Spleen (tissue), 13 donors: ENCODE measurements around the gene TAB2. TPM values are rescaled to one million over a fixed set of nuclear protein-coding genes. Genes with fewer than 3 reads are reported as not detected.

Source experiments
- DNase-seq: peaks from one replicate; pipeline ENCODE4 v3.0.0-alpha.2; 2020
- H3K27ac ChIP-seq, 8 donors: fragments of 200-600 bp; sonication (generic) in 7 of 8; 1 replicate in 4 of 8; 2 replicates in 4 of 8; pipeline versions ENCODE4 v1.5.0 to v1.8.0; 2016 to 2021; ENCODE audit warnings: inconsistent platforms in 4 of 8, mild to moderate bottlenecking in 4 of 8, moderate library complexity in 1 of 8
- H3K27me3 ChIP-seq, 7 donors: fragments of 200-600 bp; sonication (generic) in 6 of 7; replicated peaks in 1 of 7; 1 replicate in 4 of 7; 2 replicates in 3 of 7; pipeline versions ENCODE4 v1.5.0 to v1.8.0; 2016 to 2021; ENCODE audit warnings: inconsistent platforms in 3 of 7, mild to moderate bottlenecking in 1 of 7
- H3K36me3 ChIP-seq, 6 donors: fragments of 200-600 bp; sonication (generic) in 5 of 6; 1 replicate in 4 of 6; 2 replicates in 2 of 6; pipeline versions ENCODE4 v1.5.0 to v1.8.0; 2016 to 2021; ENCODE audit warnings: inconsistent platforms in 2 of 6
- H3K4me1 ChIP-seq, 6 donors: fragments of 200-600 bp; sonication (generic) in 5 of 6; 1 replicate in 3 of 6; 2 replicates in 3 of 6; pipeline versions ENCODE4 v1.5.0 to v1.8.0; 2016 to 2021; ENCODE audit warnings: inconsistent platforms in 3 of 6
- H3K4me3 ChIP-seq, 8 donors: fragments of 200-600 bp; sonication (generic) in 7 of 8; 1 replicate in 4 of 8; 2 replicates in 4 of 8; pipeline versions ENCODE4 v1.5.0 to v1.8.0; 2016 to 2021; ENCODE audit warnings: inconsistent platforms in 4 of 8, mild to moderate bottlenecking in 4 of 8, moderate library complexity in 2 of 8
- H3K9me3 ChIP-seq, 8 donors: fragments of 200-600 bp; sonication (generic) in 7 of 8; 1 replicate in 4 of 8; 2 replicates in 4 of 8; pipeline versions ENCODE4 v1.5.0 to v1.8.0; 2016 to 2021; ENCODE audit warnings: inconsistent platforms in 4 of 8
- POLR2A ChIP-seq, 3 donors: fragments of 450-650 bp; IDR thresholded peaks; one replicate each; pipeline ENCODE4 v1.5.1; 2017; ENCODE audit warnings: antibody characterized with exemption in 3 of 3, mild to moderate bottlenecking in 1 of 3
- POLR2AphosphoS5 ChIP-seq, 3 donors: sonication (generic); formaldehyde crosslinking; IDR thresholded peaks; one replicate each; pipeline ENCODE4 v1.5.1; 2017; ENCODE audit warnings: antibody characterized with exemption in 3 of 3
- WGBS, 5 donors: extraction: QIAGEN DNeasy Blood & Tissue Kit in 3 of 5; methylation state at CpG; one replicate each; pipeline versions ENCODE4 v1.1.5 to v1.1.7; 2013 to 2018; 5-methylcytosine and 5-hydroxymethylcytosine counted together
- intact Hi-C: fragments of 100-400 bp; cut with DNase I; formaldehyde crosslinking; loops from one replicate; pipeline ENCODE4 v1.15.0; 2023; ENCODE audit warnings: low total_unique reads
- long read RNA-seq, 2 donors: transcript quantifications; one replicate each; lab custom pipeline, GENCODE V29; 2026
- polyA plus RNA-seq, 3 donors: library from polyadenylated mRNA; stranded (reverse); fragments of 200-250 nt; gene quantifications; one replicate each; pipeline ENCODE4 v1.2.1, GENCODE V29; 2013
- total RNA-seq, 7 donors: library from RNA; depleted of rRNA in 3 of 7; stranded (reverse); fragments of >200 nt in 3 of 7; fragmentation: NEBNext Ultra II Directional in 4 of 7; extraction: Animal tissue kit (Norgen Biotek cat#: 25700) in 4 of 7; gene quantifications; one replicate each; pipeline versions ENCODE4 v1.1.0 to v1.2.1, GENCODE V29; 2016 to 2021
- TF ChIP-seq, protein P1 (sequence below), 11 experiments: fragments of 200-600 bp in 7 of 11; fragments of 450-650 bp in 4 of 11; sonication (generic) in 4 of 11; IDR thresholded peaks in 8 of 11; conservative IDR thresholded peaks in 3 of 11; 1 replicate in 7 of 11; 2 replicates in 4 of 11; pipeline versions ENCODE4 v1.4.0 to v1.8.0; 2016 to 2021; ENCODE audit warnings: antibody characterized with exemption in 11 of 11, inconsistent platforms in 4 of 11, mild to moderate bottlenecking in 1 of 11
- donor health status: healthy with polysubstance abuse.
- donor health status: DM: no; HTN: no; CAD: no; lungs with moderate emphysema.
- donor health status: DM: no; HTN: no; CAD: no.
- donor health status: Bipolar disorder and iron deficiency.
- donor health status: healthy.
- donor health status: DM: no; HTN: no; CAD: no.
- donor health status: DM: yes; HTN: yes; CAD: no.

Gene TAB2, protein sequence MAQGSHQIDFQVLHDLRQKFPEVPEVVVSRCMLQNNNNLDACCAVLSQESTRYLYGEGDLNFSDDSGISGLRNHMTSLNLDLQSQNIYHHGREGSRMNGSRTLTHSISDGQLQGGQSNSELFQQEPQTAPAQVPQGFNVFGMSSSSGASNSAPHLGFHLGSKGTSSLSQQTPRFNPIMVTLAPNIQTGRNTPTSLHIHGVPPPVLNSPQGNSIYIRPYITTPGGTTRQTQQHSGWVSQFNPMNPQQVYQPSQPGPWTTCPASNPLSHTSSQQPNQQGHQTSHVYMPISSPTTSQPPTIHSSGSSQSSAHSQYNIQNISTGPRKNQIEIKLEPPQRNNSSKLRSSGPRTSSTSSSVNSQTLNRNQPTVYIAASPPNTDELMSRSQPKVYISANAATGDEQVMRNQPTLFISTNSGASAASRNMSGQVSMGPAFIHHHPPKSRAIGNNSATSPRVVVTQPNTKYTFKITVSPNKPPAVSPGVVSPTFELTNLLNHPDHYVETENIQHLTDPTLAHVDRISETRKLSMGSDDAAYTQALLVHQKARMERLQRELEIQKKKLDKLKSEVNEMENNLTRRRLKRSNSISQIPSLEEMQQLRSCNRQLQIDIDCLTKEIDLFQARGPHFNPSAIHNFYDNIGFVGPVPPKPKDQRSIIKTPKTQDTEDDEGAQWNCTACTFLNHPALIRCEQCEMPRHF
- 10 to 100 TPM; 62.4 to 84.1 (median 73.0) TPM for total RNA-seq
- 10 to 100 TPM; 15.4 to 21.5 (median 16.4) TPM for polyA plus RNA-seq
- long read RNA-seq, donor 1, full-length matches to known transcripts, result 4 of 27 reads
- long read RNA-seq, donor 1, partial matches to known transcripts, result 23 of 27 reads
- long read RNA-seq, donor 1, other reads (novel, unspliced or antisense), result 0 of 27 reads
- long read RNA-seq, donor 2, full-length matches to known transcripts, result 6 of 46 reads
- long read RNA-seq, donor 2, partial matches to known transcripts, result 40 of 46 reads
- long read RNA-seq, donor 2, other reads (novel, unspliced or antisense), result 0 of 46 reads

DNA sequence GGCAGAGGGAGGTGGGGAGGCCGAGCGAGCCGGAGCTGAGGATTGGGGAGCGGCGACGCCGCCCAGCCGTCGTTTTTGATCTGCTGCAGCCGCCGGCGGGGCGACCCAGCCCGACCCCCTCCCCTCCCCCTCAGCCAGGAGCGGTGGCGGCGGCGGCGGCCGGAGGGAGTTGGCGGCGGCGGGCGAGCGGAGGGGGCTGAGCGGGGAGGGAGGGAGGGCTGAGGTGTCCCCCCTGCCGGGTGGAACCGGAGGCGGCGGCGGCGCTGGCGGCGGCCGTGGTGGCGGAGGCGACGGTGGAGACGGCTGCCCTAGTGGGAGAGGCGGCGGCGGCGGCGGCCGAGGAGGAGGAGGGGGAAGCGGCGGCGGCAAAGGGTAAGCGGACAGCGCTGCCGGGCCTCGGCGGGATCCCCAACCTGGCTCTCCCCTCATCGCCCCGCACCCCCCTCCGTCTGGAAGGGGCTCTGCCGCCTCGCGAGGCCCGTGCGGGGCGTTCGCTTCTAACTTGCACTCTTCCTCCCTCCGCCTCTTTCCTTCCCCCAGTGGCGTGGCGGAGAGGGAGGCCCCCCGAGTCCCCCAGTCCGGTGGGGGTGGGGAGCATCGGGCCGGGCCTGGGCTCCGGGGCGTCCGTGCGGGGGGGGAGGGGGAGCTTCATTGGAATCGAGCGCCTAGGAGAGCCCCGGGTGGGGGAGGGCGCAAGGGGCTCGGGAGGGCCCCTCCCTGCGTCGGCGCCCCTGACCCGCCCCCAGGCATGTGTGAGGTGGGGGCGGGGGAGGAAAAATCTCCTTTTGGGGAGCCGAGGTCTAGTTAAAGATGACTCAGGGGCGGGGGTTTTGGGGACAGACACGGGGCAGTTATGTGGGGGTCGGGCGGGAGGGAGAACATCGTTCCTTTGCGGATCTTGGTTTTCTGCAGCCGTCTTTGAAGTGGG is at the start of gene TAB2:
Gene TAB2 (plus strand): TSS at position 69 of the 928 bp plus-strand sequence. CDS start 52,286 bp downstream, outside the sequence.
- intact Hi-C loops, result no loop called here
- WGBS, 5 donors, result 1% methylated on average over 41 to 90 of the region's 92 CpGs
- Histone ChIP-seq H3K36me3 (no peaks in the 10 kb centered on the region), H3K27ac (peak within 1 kb of the TSS; percentile 97 to 99 (median 98)), H3K4me1 (peaks cover 31 to 61% (median 52%) of the 10 kb centered on the region in 6 donors), H3K9me3 (no peaks in the 10 kb centered on the region), H3K27me3 (no peaks in the 10 kb centered on the region), H3K4me3 (peak within 1 kb of the TSS; percentile 78 to 85 (median 80))
- DNase-seq, result peak; percentile 92
- TF ChIP-seq POLR2AphosphoS5 (IDR thresholded peaks at IDR 0.05) (peak in 2 of 3 donors; percentile 51 to 63), POLR2A (IDR thresholded peaks at IDR 0.05) (no peak)
- TF ChIP-seq, protein P1, sequence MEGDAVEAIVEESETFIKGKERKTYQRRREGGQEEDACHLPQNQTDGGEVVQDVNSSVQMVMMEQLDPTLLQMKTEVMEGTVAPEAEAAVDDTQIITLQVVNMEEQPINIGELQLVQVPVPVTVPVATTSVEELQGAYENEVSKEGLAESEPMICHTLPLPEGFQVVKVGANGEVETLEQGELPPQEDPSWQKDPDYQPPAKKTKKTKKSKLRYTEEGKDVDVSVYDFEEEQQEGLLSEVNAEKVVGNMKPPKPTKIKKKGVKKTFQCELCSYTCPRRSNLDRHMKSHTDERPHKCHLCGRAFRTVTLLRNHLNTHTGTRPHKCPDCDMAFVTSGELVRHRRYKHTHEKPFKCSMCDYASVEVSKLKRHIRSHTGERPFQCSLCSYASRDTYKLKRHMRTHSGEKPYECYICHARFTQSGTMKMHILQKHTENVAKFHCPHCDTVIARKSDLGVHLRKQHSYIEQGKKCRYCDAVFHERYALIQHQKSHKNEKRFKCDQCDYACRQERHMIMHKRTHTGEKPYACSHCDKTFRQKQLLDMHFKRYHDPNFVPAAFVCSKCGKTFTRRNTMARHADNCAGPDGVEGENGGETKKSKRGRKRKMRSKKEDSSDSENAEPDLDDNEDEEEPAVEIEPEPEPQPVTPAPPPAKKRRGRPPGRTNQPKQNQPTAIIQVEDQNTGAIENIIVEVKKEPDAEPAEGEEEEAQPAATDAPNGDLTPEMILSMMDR (IDR thresholded peaks at IDR 0.05 in 8 of 11, conservative IDR thresholded peaks at IDR 0.05 in 3 of 11), result no peak

DNA sequence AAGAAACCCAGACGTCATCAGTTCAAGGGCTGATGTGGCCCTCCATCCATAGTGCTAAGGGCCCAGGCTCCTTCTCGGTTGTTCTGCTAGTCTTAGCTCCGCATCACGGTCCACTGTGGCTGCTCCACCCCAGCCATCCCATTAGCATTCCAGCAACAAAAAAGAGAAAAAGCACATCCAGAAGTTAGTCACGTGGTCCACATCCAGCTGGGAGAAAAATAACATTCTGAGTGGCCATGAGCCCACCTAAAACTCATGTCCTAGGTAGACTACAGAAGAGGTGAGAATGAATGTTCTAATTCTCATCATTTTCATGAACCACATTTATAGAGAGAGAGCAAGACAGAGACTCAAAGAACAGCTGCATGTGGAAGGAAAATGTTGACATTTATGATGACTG is 49.4 kb upstream of the TAB2 start:
- intact Hi-C loops, result no loop called here
- DNase-seq, result no peak
- Histone ChIP-seq H3K27ac (no peak overlapping the region), H3K9me3 (peaks cover 0 to 5% (median 0%) of the 10 kb centered on the region in 8 donors), H3K27me3 (no peaks in the 10 kb centered on the region), H3K36me3 (no peaks in the 10 kb centered on the region), H3K4me1 (peaks cover 0 to 65% (median 37%) of the 10 kb centered on the region in 6 donors), H3K4me3 (no peak overlapping the region)
- 92 to 96% (median 94%) methylated on average over 5 of the region's 5 CpGs for WGBS, 5 donors
- TF ChIP-seq, protein P1 (IDR thresholded peaks at IDR 0.05 in 8 of 11, conservative IDR thresholded peaks at IDR 0.05 in 3 of 11), result no peak
- TF ChIP-seq POLR2AphosphoS5 (IDR thresholded peaks at IDR 0.05), result no peak

DNA sequence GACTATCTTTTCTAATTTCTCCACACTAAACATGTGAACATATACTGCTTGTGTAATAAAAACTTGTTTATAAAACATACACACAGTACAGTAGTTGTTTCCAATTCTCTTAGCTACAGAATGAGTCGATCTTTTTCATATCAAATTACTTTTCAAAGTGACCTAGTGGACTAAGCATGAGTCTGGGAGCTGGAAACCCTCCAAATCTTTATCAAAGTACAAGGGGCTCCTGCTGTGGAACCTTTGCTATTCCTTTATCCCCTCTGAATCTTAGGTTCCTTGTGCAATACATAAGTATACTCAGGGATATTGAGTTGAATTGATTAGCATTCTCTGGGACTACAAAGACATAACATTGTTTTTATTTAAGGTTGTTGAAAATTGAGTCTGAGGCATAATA is 48.7 kb upstream of the TAB2 start:
- peak overlapping the region in 1 of 8 donors; percentile 91 for H3K27ac ChIP-seq

More for the DNA sequence above, 48.7 kb upstream of the TAB2 start:
- TF ChIP-seq, protein P1 (IDR thresholded peaks at IDR 0.05 in 8 of 11, conservative IDR thresholded peaks at IDR 0.05 in 3 of 11), result no peak
- no peak for TF ChIP-seq POLR2A (IDR thresholded peaks at IDR 0.05)
- TF ChIP-seq POLR2AphosphoS5 (IDR thresholded peaks at IDR 0.05), result no peak
- H3K27me3 ChIP-seq, result no peaks in the 10 kb centered on the region
- no peak for DNase-seq
- intact Hi-C loops, result no loop called here
- no peaks in the 10 kb centered on the region for H3K36me3 ChIP-seq
- H3K4me1 ChIP-seq, result peaks cover 0 to 71% (median 43%) of the 10 kb centered on the region in 6 donors
- peaks cover 0 to 5% (median 0%) of the 10 kb centered on the region in 8 donors for H3K9me3 ChIP-seq
- WGBS, 5 donors, result 80 to 91% (median 83%) methylated on average over 1 of the region's 1 CpG
- no peak overlapping the region for H3K4me3 ChIP-seq
